MM.1S (cell line): ENCODE results near the gene CDKN2D.

ENCODE experiments used
- CTCF ChIP-seq: fragments of 300-600 bp; sonication (generic); IDR thresholded peaks from 2 replicates; pipeline ENCODE4 v1.5.1; 2016; ENCODE audit warnings: antibody characterized with exemption, low read length, mixed read lengths
- EZH2 ChIP-seq: fragments of 300-600 bp; sonication (generic); optimal IDR thresholded peaks from 2 replicates; pipeline ENCODE3; 2017; ENCODE audit warnings: low read depth, mild to moderate bottlenecking, antibody characterized with exemption, low read length, mixed read lengths
- EZH2phosphoT487 ChIP-seq: fragments of 300-600 bp; sonication (generic); IDR thresholded peaks from 2 replicates; pipeline ENCODE4 v1.6.1; 2018; ENCODE audit warnings: antibody characterized with exemption, low read length

- TF ChIP-seq CTCF (no peak), EZH2 (no peak), EZH2phosphoT487 (no peak)
Measured at GRCh38 chr19:10546817-10547216, 22.0 kb downstream of the CDKN2D start.
